NCI-H2227 (cell line): Measurements from ENCODE around the gene STARD8.
"Not testable (repeated sequence)": the region's sequence is repeated elsewhere in the genome, so short reads cannot be mapped to it uniquely, and the experiment has no call there.

Experiments
- DNase-seq: peaks from one replicate; lab custom pipeline; 2025; ENCODE audit not compliant: unreplicated experiment; lab: John Stamatoyannopoulos, UW

Gene STARD8, protein sequence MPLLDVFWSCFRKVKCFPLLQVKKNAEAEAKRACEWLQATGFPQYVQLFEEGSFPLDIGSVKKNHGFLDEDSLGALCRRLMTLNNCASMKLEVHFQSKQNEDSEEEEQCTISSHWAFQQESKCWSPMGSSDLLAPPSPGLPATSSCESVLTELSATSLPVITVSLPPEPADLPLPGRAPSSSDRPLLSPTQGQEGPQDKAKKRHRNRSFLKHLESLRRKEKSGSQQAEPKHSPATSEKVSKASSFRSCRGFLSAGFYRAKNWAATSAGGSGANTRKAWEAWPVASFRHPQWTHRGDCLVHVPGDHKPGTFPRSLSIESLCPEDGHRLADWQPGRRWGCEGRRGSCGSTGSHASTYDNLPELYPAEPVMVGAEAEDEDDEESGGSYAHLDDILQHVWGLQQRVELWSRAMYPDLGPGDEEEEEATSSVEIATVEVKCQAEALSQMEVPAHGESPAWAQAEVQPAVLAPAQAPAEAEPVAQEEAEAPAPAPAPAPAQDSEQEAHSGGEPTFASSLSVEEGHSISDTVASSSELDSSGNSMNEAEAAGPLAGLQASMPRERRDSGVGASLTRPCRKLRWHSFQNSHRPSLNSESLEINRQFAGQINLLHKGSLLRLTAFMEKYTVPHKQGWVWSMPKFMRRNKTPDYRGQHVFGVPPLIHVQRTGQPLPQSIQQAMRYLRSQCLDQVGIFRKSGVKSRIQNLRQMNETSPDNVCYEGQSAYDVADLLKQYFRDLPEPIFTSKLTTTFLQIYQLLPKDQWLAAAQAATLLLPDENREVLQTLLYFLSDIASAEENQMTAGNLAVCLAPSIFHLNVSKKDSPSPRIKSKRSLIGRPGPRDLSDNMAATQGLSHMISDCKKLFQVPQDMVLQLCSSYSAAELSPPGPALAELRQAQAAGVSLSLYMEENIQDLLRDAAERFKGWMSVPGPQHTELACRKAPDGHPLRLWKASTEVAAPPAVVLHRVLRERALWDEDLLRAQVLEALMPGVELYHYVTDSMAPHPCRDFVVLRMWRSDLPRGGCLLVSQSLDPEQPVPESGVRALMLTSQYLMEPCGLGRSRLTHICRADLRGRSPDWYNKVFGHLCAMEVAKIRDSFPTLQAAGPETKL

DNA sequence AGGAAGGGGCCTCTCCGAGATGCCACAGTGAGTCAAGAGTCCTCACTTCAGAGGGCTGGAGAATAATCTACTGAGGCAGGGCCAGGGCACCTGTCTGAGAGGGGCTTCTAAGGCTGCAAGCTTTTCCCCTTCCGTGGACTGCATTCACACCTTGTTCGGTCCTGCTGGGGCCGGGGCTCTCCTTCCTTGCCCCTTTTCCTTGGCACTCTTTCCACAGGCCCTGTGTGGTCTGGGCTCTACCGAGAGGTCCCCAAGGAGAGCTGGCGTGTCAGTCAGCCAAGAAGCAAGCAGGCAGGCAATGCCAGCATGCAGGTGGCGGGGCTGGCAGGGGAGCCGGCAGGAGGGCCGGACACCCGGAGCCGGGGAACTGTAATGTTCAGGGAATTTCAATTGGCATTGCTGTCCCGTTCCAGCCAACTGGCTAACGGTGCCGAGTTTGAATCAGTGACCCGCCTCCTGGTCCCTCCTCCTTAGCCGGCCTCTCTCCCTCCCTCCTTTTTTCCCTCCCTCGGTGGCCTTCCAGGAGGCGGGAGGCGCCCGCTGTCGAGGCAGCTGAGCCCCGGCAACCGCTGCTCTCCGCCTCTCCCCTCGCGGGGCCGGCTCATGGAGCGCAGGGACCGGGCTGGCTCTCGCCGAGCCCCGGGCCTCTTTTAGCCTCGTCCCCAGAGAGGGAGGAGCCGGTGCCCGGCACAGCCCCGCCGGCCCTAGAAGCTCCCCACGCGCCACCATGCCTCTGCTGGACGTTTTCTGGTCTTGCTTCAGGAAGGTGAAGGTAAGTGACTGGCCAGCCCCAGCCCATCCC lies at the start of gene STARD8:
Gene STARD8 (plus strand): TSS at position 511 of the 802 bp plus-strand sequence. CDS start 217 bp downstream, at position 728.
- peak; percentile 69 for DNase-seq

DNA sequence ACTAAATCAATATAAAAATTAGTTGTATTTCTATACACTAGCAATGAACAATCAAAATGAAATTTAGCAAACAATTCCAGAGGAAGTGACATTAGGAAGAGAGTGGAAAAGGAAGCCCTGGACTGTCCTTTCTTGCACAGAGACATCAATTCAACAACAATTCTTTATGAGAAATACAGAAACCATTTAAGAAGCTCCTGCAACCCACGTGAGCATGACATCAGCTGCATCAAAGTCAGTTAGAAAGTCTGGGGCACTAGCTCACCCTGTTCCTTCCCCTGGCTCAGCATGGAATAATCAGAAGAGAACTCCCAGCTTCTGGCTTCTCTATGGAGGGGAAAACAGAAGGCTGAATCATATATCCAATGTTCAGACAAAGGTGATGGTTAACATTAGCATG lies 48.6 kb upstream of the STARD8 start:
- DNase-seq = no peak

DNA sequence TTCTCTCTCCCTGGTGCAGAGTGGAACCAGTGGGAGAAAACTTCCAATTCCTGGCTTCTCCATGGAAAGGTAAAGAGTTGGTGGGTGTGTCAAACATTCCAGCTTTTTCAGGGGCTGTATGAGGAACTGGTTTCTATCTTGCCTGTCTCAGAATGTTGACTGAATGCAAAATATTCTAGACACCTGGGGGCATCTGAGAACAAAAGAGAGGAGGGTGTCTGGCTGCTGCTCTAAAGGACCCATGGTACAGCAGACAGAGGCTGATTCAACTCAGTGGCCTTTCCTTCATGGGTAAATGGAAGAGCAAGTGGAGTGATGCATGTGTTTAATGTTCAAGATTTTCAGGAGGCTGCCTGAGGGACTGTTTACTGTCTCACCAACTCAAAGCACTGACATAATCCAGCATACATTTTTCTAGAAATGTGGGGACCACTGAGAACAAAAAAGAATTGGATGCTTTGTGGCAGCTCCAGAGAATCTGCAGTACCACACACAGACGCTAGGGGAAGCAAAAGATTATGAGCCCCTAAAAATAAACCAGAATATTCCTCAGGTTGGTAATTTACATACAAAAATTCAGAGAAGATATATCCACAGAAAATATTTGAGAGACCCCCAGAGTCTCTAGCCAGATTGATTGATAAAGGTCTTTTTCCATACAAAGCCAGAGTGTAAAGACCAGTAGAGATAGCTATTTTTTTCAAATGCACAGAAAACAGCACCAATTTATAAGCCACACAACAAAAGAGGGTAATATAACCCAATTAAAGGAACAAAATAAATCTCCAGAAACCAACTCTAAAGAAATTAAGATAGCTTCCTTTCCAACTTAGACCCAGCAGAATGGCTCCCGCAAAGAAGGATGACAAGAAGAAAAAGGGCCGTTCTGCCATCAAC lies 48.0 kb upstream of the STARD8 start:
- no peak for DNase-seq

DNA sequence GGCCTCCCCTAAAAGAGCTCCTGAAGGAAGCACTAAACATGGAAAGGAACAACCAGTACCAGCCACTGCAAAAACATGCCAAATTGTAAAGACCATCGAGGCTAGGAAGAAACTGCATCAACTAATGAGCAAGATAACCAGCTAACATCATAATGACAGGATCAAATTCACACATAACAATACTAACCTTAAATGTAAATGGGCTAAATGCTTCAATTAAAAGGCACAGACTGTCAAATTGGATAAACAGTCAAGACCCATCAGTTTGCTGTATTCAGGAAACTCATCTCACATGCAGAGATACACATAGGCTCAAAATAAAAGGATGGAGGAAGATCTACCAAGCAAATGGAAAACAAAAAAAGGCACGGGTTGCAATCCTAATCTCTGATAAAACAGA lies 43.2 kb upstream of the STARD8 start:
- not testable (repeated sequence) for DNase-seq

DNA sequence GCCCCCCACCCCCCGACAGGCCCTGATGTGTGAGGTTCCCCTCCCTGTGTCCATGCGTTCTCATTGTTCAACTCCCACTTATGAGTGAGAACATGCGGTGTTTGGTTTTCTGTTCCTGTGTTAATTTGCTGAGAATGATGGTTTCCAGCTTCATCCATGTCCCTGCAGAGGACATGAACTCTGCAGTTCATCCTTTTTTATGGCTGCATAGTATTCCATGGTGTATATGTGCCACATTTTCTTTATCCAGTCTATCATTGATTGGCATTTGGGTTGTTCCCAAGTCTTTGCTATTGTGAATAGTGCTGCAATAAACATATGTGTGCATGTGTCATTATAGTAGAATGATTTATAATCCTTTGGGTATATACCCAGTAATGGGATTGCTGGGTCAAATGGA lies 32.7 kb upstream of the STARD8 start:
- not testable (repeated sequence) for DNase-seq

DNA sequence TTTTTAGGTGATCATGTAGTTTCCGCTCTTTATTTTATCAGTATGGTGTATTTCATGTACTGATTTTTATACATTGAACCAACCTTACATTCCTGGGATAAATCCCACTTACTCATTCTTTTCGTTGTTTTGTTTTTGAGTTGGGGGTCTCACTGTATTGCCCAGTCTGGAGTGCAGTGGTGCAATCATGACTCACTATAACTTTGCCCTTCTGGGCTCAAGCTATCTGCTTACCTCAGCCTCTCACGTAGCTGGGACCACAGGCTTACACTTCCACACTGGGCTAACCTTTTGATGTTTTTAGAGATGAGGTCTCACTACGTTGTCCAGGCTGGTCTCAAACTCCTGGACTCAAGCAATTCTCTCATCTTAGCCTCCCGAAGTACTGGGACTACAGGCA lies 19.5 kb upstream of the STARD8 start:
- DNase-seq = no peak

DNA sequence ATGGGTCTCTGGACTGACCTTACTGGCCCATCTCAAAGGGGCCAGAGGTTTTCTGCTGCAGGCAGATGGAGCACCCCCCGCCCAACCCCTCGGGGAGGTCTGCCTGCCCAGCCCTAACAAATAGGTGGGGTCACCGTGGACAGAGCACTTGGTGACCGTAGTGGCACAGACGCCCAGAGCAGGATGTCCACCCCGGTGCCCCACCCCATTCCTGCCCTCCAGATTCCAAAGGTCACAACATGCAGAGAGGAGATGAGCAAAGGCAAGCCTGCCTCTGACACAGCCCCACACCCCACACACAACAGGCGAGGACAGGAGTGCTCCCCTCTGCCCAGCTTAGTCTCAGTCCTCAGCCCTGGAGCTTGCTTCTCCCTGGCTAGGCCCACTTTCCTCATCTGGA lies 17.5 kb upstream of the STARD8 start:
- not testable (repeated sequence) for DNase-seq

DNA sequence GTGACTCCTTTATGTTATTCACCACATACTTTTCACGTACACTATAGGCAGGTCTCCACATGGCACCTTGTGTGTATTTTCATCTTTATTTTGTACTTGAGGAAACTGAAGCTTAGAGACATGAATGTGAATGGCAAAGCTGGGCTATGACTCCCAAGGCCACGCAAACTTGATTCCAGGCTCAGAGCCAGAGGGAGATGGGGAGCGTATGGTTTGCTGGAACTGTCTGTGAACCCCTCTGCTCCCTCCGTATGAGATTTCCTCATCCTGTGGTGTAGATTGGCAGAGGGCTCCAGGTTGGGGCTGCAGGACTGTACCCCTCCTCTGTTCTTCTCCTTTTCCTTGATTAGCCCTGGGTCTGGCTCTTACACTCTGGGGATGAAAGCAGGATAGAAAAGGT lies 16.1 kb upstream of the STARD8 start:
- DNase-seq = no peak

DNA sequence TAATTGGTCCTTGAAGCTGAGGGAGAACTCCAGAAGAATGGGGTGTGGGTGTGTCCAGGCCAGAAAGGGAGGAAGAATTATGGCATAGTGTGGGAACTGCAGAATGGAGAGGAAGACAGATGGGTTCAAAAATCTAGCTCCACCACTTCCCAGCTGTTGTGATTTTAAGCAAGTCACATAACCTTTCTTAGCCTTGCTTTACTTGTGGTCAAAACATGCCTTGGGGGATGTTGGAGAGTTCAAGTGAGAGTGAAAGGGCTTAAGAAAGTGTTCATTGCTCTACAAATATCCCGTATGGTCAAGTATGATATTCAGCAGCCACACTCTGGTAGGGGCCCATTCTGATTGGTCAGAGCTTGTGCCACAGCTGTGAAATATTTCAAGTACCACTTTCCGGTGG lies 15.0 kb upstream of the STARD8 start:
- DNase-seq = no peak

DNA sequence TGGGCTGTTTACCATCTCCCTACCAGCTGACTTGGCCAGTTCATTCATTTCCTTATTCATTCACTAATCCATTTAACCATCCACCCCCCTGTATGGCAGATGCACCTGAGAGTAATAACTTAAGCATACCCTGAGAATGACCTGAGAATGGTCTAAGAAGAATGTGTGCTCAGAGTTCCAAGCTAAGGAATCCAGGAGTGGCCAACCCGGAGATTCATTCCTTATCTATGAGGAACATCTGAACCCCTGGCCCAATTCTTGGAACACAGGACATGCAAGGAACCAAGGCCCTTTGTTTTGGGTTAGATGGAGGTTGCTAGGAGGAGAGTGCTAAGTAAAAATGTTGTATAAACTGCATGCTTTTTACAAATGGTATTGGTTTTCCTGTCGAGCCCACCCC lies 13.5 kb upstream of the STARD8 start:
- no peak for DNase-seq

DNA sequence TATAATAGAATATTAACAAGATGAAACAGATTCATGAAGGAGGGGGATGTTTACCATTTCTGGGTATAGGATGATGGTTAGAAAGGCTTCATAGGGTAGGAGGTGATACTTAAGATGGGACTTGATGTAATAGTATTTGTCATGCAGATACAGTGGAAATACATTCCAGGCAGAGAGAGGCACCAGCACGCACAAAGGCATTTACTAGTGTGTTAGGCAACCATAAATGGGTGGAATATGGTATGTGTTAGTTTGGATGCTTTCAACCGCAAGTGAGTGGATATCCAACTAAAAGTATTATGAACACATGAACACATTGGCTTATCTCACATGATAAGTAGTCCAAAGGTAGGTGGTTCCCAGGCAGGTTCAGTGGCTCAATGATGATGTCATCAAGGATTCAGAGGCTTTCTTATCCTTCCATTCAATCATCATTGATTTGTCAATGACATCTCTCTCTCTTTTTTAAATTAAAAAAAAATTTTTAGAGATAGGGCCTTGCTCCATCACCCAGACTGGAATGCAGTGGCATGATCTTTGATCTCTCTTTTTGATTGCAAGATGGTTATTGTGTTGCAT lies 12.7 kb upstream of the STARD8 start:
- DNase-seq = no peak

DNA sequence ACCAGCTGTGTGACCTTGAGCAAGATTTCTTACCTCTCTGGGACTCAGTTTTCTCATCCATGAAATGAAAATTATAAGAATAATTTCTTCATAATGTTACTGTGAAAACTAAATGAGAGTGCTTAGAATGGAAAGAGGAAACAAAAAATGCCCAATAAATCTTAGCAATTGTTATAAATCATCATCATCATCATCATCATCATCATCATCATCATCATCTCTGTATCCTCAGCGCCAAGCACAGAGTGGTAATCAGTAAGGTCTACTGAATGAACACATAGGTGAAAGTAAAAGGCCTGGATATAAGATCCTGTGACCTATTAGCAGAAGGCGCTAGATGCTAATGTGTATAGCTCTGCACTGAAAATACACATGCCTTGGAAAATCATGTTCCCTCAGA lies 6.8 kb upstream of the STARD8 start:
- DNase-seq = no peak

DNA sequence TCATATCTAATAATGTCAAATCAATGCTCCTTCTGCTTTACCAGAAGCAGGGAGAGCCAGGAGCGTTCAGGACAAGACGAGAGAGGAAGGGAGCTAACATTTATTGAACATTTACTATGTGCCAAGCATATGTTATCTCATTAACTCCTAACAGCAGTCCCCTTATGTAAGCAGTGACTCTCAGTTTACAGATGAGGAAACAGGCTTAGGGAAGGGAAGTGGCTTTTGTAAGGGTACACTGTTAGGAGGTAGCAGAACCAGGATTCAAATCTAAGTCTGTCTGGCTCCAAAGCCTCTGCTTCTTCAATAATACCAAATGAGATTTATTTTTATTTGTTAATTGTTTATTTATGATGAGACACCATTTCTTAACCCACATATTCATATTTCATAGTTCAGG lies 2.6 kb upstream of the STARD8 start:
- no peak for DNase-seq

DNA sequence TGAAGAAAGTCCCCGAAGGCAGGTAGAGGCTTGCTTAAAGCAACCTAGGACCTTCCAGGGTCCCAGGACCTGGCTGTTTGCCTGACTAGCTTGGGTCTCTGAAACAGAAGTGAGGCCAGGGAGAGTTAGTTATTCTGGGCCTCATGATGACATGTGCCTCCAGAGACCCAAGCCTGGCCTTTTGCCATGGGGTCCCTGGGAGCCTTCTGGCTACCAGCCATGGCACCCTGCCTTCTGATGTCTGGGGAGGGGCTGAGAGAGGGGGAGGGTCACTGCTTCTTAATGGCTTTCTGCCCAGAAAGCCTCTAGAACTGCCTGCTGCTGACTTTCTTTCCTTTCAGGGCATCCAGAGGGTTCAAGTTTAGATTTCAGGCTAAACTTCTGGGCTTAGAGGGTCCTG lies 1.0 kb upstream of the STARD8 start:
- DNase-seq = no peak

DNA sequence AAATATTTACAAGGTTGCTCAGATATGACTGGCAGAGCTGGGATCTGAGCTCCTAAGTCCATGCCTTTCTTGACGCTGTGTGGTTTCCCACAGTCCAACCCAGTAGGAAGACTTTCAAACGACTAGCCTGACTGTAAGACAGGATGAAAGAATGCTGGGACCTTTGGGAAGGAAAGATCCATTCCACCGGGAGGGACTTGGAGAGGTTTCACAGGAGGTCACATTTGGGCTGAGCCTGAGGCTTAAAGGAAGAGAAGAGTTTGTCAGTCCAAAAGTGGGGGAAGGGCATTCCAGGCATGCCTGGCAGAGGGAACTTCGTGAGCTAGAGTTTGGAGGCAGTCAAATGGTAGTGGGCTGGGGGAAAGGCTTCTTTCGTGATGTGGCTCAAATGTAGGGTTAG lies 1.5 kb downstream of the STARD8 start:
- no peak for DNase-seq

DNA sequence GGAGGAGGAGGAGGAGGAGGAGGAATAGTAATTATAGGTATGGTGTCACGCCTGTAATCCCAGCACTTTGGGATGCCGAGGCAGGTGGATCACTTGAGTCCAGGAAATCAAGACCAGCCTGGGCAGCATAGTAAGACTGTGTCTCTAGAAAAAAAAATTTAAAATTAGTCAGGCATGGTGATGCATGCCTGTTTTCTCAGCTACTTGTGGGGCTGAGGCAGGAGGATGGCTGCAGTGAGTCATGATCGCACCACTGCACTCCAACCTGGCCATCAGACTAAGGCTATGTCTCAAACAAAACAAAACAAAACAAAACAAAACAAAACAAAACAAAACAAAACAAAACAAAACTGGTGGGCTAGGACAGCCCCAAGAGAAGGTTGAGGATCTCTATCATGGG lies 3.0 kb downstream of the STARD8 start:
- no peak for DNase-seq

DNA sequence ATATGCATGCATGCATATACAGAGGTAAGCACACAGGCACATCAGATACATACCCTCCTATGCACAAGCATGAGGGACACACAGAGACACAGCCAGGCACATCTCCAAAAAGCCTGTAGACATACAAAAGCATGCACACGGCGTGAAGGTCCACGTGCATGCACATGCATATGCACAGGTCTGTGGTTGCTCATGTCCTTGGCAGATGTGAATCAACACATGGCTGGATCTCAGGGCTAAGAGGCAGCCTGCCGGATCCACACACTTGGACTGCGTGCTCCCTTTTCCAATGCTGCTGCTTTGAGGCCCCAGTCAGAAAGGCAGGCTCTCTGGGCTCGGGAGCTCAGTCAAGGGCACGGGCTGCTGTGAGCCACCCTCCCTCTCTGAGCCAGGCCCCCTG lies 3.6 kb downstream of the STARD8 start:
- DNase-seq = no peak

DNA sequence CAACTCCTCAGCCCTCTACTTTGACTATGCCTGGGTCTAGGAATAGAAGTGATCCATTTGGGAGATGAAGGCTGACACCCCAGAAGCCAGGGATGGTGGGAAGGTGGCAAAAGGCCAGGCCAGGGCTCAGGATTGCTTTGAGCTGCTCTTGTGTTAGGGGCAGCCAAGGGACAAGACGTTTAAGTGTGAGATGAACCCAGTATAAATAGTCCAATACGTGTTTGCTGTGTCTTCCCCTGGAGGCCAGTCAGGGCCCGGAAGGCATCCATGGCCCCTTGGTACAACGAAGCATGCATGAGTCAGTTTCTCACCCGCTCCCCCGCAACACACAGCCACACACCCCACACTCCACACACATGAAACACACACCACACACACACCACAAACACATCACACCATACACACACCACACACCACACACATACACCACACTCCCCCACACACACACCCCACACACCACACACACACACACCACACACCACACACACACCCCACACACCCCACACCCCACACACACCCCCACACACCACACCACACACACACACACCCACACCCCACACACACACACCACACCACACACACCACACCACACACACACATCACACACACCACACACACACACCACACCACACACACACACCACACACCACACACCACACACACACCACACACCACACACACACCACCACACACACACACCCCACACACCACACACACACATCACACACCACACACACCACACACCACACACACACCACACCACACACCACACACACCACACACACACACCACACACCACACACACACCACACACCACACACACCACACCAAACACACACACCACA lies 5.1 kb downstream of the STARD8 start:
- DNase-seq = no peak

DNA sequence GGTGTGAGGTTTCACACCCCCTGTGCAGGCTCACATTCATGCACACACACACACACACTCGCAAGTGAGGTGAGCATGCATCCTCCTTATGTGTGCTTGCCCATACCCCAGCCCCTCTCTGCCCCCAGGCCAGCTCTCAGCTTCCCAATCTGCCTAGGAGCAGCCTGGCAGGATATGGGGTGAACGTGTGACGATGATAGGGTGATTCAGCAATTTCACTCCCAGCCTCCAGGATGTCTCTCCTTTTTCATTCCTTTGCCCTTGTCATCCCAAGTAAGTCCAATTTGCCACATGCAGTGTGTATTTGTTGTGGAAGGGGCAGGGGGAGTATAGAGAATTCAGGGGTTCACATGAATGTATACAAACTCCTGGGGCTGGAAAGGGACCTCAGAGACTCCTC lies 7.2 kb downstream of the STARD8 start:
- DNase-seq = no peak
